GM21717 (cell line): ENCODE data around the gene PRADC1.
"Not testable (repeated sequence)": the region's sequence is repeated elsewhere in the genome, so short reads cannot be mapped to it uniquely, and the experiment has no call there.

ENCODE experiments used
- ATAC-seq: cut with Tn5 transposase; IDR thresholded peaks from one replicate; pipeline ENCODE4 v1.9.1; 2021; ENCODE audit warnings: mild to moderate bottlenecking, moderate library complexity; ENCODE audit not compliant: unreplicated experiment

PRADC1 gene

GRCh38 chr2:73205611-73206010, 27.4 kb downstream of the PRADC1 start:
- no peak for ATAC-seq

- ATAC-seq, result no peak
These were observed 29.9 kb downstream of the PRADC1 start for GRCh38 chr2:73203055-73203681.

- ATAC-seq, result no peak
These were observed 30.6 kb downstream of the PRADC1 start, which contains the start of gene NOTO for GRCh38 chr2:73202156-73203054. TSS of gene NOTO (plus strand) at chr2:73202574. CDS start at chr2:73202667, 93 bp downstream.

GRCh38 chr2:73200281-73200680, 32.8 kb downstream of the PRADC1 start:
- ATAC-seq, result not testable (repeated sequence)

GRCh38 chr2:73197579-73197978, 35.5 kb downstream of the PRADC1 start:
- ATAC-seq, result no peak

- ATAC-seq, result no peak
These were observed 45.5 kb downstream of the PRADC1 start for GRCh38 chr2:73187549-73187948.

GRCh38 chr2:73185965-73186364, 47.1 kb downstream of the PRADC1 start:
- ATAC-seq, result no peak
